ENCODE measurements around the gene RPS27A. TPM values are rescaled to one million over a fixed set of nuclear protein-coding genes. Genes with fewer than 3 reads are reported as not detected.

The RPS27A gene
- 2,627 to 2,940 TPM (median 2,670 TPM) in 5 replicates for total RNA-seq (2022; extraction: Qiagen RNA extraction)

GRCh38 chr2:55232084-55232862 lies at the start of gene RPS27A, which contains the start of gene CLHC1:
Gene RPS27A (plus strand): TSS chr2:55232688. CDS start chr2:55232825, 137 bp downstream.
Gene CLHC1 (minus strand): TSS chr2:55232293. CDS start chr2:55222411, 9,882 bp downstream.

GRCh38 chr2:55268907-55269644 lies 36.6 kb downstream of the RPS27A start, which contains the start of gene MTIF2:
Gene MTIF2 (minus strand): TSS chr2:55269231. CDS start chr2:55263858, 5,373 bp downstream.

Other genes starting within 250 kb of the RPS27A start
- gene RTN4, start 182.2 kb upstream of the RPS27A start, total RNA-seq (2022; extraction: Qiagen RNA extraction), result 451 to 520 TPM (median 499 TPM) in 5 replicates
- 1.5 to 1.9 TPM (median 1.8 TPM) in 5 replicates for gene CLHC1, start 395 bp upstream of the RPS27A start, total RNA-seq (2022; extraction: Qiagen RNA extraction)
- gene MTIF2, start 36.5 kb downstream of the RPS27A start, total RNA-seq (2022; extraction: Qiagen RNA extraction), result 36.5 to 48.9 TPM (median 39.0 TPM) in 5 replicates
- 15.6 to 24.7 TPM (median 19.2 TPM) in 5 replicates for gene CCDC88A, start 187.2 kb downstream of the RPS27A start, total RNA-seq (2022; extraction: Qiagen RNA extraction)

Data from A549 treated with AZD2906 at 1 μM for 4 hours (cell line).